22Rv1 (cell line): ENCODE measurements around the gene E2F3.

Source experiments
- ZFX ChIP-seq: fragments of 450-650 bp; IDR thresholded peaks from 2 replicates; pipeline ENCODE4 v1.6.1; 2017; ENCODE audit warnings: antibody characterized with exemption, borderline replicate concordance
- TF ChIP-seq, protein P1 (sequence below): fragments of 450-650 bp; IDR thresholded peaks from 2 replicates; pipeline ENCODE4 v1.5.1; 2017; ENCODE audit warnings: mild to moderate bottlenecking

DNA sequence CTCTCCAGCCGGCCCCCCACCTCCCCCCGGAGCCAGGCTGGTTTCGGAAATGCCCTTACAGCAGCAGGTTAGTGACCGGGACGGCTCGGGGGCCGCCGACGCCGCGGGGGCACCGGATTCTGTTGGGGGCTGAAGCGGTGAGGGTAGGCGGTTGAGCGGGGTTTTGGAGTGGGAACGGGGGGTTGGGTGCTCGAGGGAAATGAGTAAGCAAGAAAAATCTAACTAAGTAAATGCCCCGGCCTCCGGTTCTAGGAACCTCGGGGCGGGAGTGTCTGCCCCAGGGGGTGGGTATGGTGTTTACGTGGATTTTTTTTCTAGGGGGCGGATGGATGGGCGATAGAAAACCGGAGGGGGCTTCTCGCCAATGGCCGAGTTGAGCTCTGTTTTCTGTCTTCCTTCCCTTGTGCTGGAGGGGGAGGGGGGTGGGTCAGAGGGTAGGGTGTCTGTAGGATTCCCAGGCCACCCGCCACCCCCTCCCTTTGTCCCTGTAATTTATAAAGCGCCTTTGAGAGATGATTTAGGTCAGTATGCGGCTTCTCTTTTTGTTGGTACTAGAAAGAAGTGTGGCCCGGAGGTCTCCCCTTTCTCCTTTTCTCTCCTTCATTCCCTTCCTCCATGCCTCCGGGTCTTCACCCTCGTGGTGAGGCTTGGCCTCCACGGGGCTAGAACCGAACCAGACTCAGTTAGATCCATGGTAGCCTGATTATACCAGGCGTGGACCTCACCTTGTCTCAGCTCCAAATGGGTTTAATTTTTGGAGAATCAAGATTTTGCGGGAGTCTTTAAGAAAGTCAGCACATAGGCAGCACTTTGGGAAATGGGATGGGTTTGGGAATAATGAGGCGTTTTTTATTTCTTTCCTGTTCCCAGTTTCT, 2.3 kb downstream of the E2F3 start:
- TF ChIP-seq, protein P1, sequence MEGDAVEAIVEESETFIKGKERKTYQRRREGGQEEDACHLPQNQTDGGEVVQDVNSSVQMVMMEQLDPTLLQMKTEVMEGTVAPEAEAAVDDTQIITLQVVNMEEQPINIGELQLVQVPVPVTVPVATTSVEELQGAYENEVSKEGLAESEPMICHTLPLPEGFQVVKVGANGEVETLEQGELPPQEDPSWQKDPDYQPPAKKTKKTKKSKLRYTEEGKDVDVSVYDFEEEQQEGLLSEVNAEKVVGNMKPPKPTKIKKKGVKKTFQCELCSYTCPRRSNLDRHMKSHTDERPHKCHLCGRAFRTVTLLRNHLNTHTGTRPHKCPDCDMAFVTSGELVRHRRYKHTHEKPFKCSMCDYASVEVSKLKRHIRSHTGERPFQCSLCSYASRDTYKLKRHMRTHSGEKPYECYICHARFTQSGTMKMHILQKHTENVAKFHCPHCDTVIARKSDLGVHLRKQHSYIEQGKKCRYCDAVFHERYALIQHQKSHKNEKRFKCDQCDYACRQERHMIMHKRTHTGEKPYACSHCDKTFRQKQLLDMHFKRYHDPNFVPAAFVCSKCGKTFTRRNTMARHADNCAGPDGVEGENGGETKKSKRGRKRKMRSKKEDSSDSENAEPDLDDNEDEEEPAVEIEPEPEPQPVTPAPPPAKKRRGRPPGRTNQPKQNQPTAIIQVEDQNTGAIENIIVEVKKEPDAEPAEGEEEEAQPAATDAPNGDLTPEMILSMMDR, result no peak
- no peak for TF ChIP-seq ZFX
